ENCODE measurements around the gene OR52E5. TPM values are rescaled to one million over a fixed set of nuclear protein-coding genes. Genes with fewer than 3 reads are reported as not detected.

Gene OR52E5
- total and polyA plus RNA-seq, 2 of the 13 experiments (the other 11 are each of a cell fraction or from before 2014, with no cell fraction given), result not detected

- TF ChIP-seq NFAT5 (CRISPR knock-in tag; IDR thresholded peaks at IDR 0.05) (no peak), ZNF773 (CRISPR knock-in tag; IDR thresholded peaks at IDR 0.05; ENCODE audit: borderline replicate concordance) (no peak), CERS6 (CRISPR knock-in tag; IDR thresholded peaks at IDR 0.05) (no peak), ZBTB42 (CRISPR knock-in tag; IDR thresholded peaks at IDR 0.05) (no peak)
Observed at GRCh38 chr11:5941951-5942350, 48.9 kb downstream of the OR52E5 start, which contains the start of gene OR56A3 (continued).

Other genes starting within 250 kb of the OR52E5 start
- gene TRIM5, start 208.1 kb upstream of the OR52E5 start, total RNA-seq (2016; rRNA removed; fragmentation: Illumina TruSeq; extraction: Trizol), result 13.1 and 19.9 TPM in 2 replicates
- gene TRIM5, start 208.1 kb upstream of the OR52E5 start, polyA plus RNA-seq (2011; rRNA removed), result 7.0 and 7.8 TPM in 2 replicates
- gene TRIM22, start 203.4 kb upstream of the OR52E5 start, total RNA-seq (2016; rRNA removed; fragmentation: Illumina TruSeq; extraction: Trizol), result 2.2 and 2.4 TPM in 2 replicates
- 3.2 and 3.4 TPM in 2 replicates for gene TRIM22, start 203.4 kb upstream of the OR52E5 start, polyA plus RNA-seq (2011; rRNA removed)
- not detected in 2 replicates for gene OR56B1, start 156.8 kb upstream of the OR52E5 start, total RNA-seq (2016; rRNA removed; fragmentation: Illumina TruSeq; extraction: Trizol)
- not detected in 2 replicates for gene OR56B1, start 156.8 kb upstream of the OR52E5 start, polyA plus RNA-seq (2011; rRNA removed)
- 0.09 TPM in 1 of 2 replicates, not detected in the other for gene OR52N4, start 139.0 kb upstream of the OR52E5 start, total RNA-seq (2016; rRNA removed; fragmentation: Illumina TruSeq; extraction: Trizol)
- gene OR52N4, start 139.0 kb upstream of the OR52E5 start, polyA plus RNA-seq (2011; rRNA removed), result 0.18 and 0.30 TPM in 2 replicates
- not detected in 2 replicates for gene OR52N5, start 109.9 kb upstream of the OR52E5 start, total RNA-seq (2016; rRNA removed; fragmentation: Illumina TruSeq; extraction: Trizol)
- not detected in 2 replicates for gene OR52N5, start 109.9 kb upstream of the OR52E5 start, polyA plus RNA-seq (2011; rRNA removed)
- gene OR52N1, start 101.9 kb upstream of the OR52E5 start, total RNA-seq (2016; rRNA removed; fragmentation: Illumina TruSeq; extraction: Trizol), result not detected in 2 replicates
- gene OR52N1, start 101.9 kb upstream of the OR52E5 start, polyA plus RNA-seq (2011; rRNA removed), result not detected in 2 replicates
- gene OR52N2, start 84.3 kb upstream of the OR52E5 start, total RNA-seq (2016; rRNA removed; fragmentation: Illumina TruSeq; extraction: Trizol), result not detected in 2 replicates
- gene OR52N2, start 84.3 kb upstream of the OR52E5 start, polyA plus RNA-seq (2011; rRNA removed), result 0.14 TPM in 1 of 2 replicates, not detected in the other
- not detected in 2 replicates for gene OR52E6, start 51.3 kb upstream of the OR52E5 start, total RNA-seq (2016; rRNA removed; fragmentation: Illumina TruSeq; extraction: Trizol)
- not detected in 2 replicates for gene OR52E6, start 51.3 kb upstream of the OR52E5 start, polyA plus RNA-seq (2011; rRNA removed)
- gene OR52E8, start 35.5 kb upstream of the OR52E5 start, total RNA-seq (2016; rRNA removed; fragmentation: Illumina TruSeq; extraction: Trizol), result not detected in 2 replicates
- gene OR52E8, start 35.5 kb upstream of the OR52E5 start, polyA plus RNA-seq (2011; rRNA removed), result not detected in 2 replicates
- not detected in 2 replicates for gene OR52E4, start 12.6 kb upstream of the OR52E5 start, total RNA-seq (2016; rRNA removed; fragmentation: Illumina TruSeq; extraction: Trizol)
- gene OR52E4, start 12.6 kb upstream of the OR52E5 start, polyA plus RNA-seq (2011; rRNA removed), result not detected in 2 replicates
- gene OR56A3, start 49.0 kb downstream of the OR52E5 start, total RNA-seq (2016; rRNA removed; fragmentation: Illumina TruSeq; extraction: Trizol), result not detected in 2 replicates
- gene OR56A3, start 49.0 kb downstream of the OR52E5 start, polyA plus RNA-seq (2011; rRNA removed), result not detected in 2 replicates
- gene OR56A5, start 75.3 kb downstream of the OR52E5 start, total RNA-seq (2016; rRNA removed; fragmentation: Illumina TruSeq; extraction: Trizol), result not detected in 2 replicates
- not detected in 2 replicates for gene OR56A5, start 75.3 kb downstream of the OR52E5 start, polyA plus RNA-seq (2011; rRNA removed)
- not detected in 2 replicates for gene OR52L1, start 93.8 kb downstream of the OR52E5 start, total RNA-seq (2016; rRNA removed; fragmentation: Illumina TruSeq; extraction: Trizol)
- not detected in 2 replicates for gene OR52L1, start 93.8 kb downstream of the OR52E5 start, polyA plus RNA-seq (2011; rRNA removed)
- gene OR56A4, start 113.7 kb downstream of the OR52E5 start, total RNA-seq (2016; rRNA removed; fragmentation: Illumina TruSeq; extraction: Trizol), result not detected in 2 replicates
- not detected in 2 replicates for gene OR56A4, start 113.7 kb downstream of the OR52E5 start, polyA plus RNA-seq (2011; rRNA removed)
- not detected in 2 replicates for gene OR56A1, start 137.6 kb downstream of the OR52E5 start, total RNA-seq (2016; rRNA removed; fragmentation: Illumina TruSeq; extraction: Trizol)
- gene OR56A1, start 137.6 kb downstream of the OR52E5 start, polyA plus RNA-seq (2011; rRNA removed), result not detected in 2 replicates
- not detected in 2 replicates for gene OR56B4, start 214.5 kb downstream of the OR52E5 start, total RNA-seq (2016; rRNA removed; fragmentation: Illumina TruSeq; extraction: Trizol)
- gene OR56B4, start 214.5 kb downstream of the OR52E5 start, polyA plus RNA-seq (2011; rRNA removed), result not detected in 2 replicates

Measured in HepG2 (cell line).